HepG2 (cell line): ENCODE results near the gene CAVIN3. TPM values are rescaled to one million over a fixed set of nuclear protein-coding genes. Genes with fewer than 3 reads are reported as not detected.

ENCODE experiments used
- CENPBD1 ChIP-seq: sonication (generic); formaldehyde crosslinking; IDR thresholded peaks from 2 replicates; pipeline ENCODE4 v1.8.0; 2022; ENCODE audit warnings: missing genetic modification reagents, low read depth, mild to moderate bottlenecking, borderline replicate concordance
- FOXC1 ChIP-seq: sonication (generic); formaldehyde crosslinking; IDR thresholded peaks from 2 replicates; pipeline ENCODE4 v1.8.0; 2022; ENCODE audit warnings: mild to moderate bottlenecking, missing genetic modification reagents, borderline replicate concordance
- HMGXB4 ChIP-seq, 2 experiments: sonication (generic) in 1 of 2; formaldehyde crosslinking in 1 of 2; IDR thresholded peaks; 2 replicates each; pipeline versions ENCODE4 v1.4.0 to v1.6.1; 2018 to 2020; ENCODE audit warnings: missing genetic modification reagents in 2 of 2, borderline replicate concordance in 1 of 2, low read depth in 1 of 2, mild to moderate bottlenecking in 1 of 2, missing biosample characterization in 1 of 2
- IRF2 ChIP-seq: IDR thresholded peaks from 2 replicates; pipeline ENCODE4 v1.6.1; 2018; ENCODE audit warnings: missing genetic modification reagents, missing compliant biosample characterization
- KLF9 ChIP-seq: IDR thresholded peaks from 2 replicates; pipeline ENCODE4 v1.6.1; 2016; ENCODE audit warnings: low read depth
- NCOA1 ChIP-seq: sonication (generic); formaldehyde crosslinking; IDR thresholded peaks from 2 replicates; pipeline ENCODE4 v1.9.0; 2021; ENCODE audit warnings: missing genetic modification reagents
- RARA ChIP-seq: IDR thresholded peaks from 2 replicates; pipeline ENCODE4 v1.6.1; 2016; ENCODE audit warnings: missing genetic modification reagents, missing compliant biosample characterization
- ZNF235 ChIP-seq: sonication (generic); formaldehyde crosslinking; IDR thresholded peaks from 2 replicates; pipeline ENCODE4 v1.8.1; 2023; ENCODE audit warnings: mild to moderate bottlenecking, missing genetic modification reagents, borderline replicate concordance
- ZNF460 ChIP-seq: sonication (generic); formaldehyde crosslinking; IDR thresholded peaks from 2 replicates; pipeline ENCODE4 v1.5.1; 2020; ENCODE audit warnings: missing genetic modification reagents, mild to moderate bottlenecking, borderline replicate concordance
- polyA plus RNA-seq, 8 experiments: library from polyadenylated mRNA; depleted of rRNA in 3 of 8; stranded (reverse) in 7 of 8; unstranded in 1 of 8; fragments of >200 nt; fragmentation: Illumina TruSeq in 4 of 8; extraction: Trizol in 4 of 8; gene quantifications; 2 replicates each; pipeline versions ENCODE4 v1.2.1 to v1.2.3, GENCODE V29; 2011 to 2016; ENCODE audit warnings: low read depth in 4 of 8, missing spikeins in 1 of 8, mixed read lengths in 1 of 8; ENCODE audit not compliant: insufficient read depth in 1 of 8
- total RNA-seq, 5 experiments: library from RNA; depleted of rRNA; stranded (reverse); fragments of >200 nt; fragmentation: Illumina TruSeq; extraction: Trizol; gene quantifications; 2 replicates each; pipeline ENCODE4 v1.2.3, GENCODE V29; 2016; ENCODE audit warnings: low read depth in 1 of 5
- TF ChIP-seq, protein P1 (sequence below): sonication (generic); formaldehyde crosslinking; IDR thresholded peaks from 2 replicates; pipeline ENCODE4 v1.4.0; 2020; ENCODE audit warnings: missing genetic modification reagents, mild to moderate bottlenecking, borderline replicate concordance
- TF ChIP-seq, protein P2 (sequence below): IDR thresholded peaks from 2 replicates; pipeline ENCODE4 v1.6.1; 2016; ENCODE audit warnings: low read depth, borderline replicate concordance

The CAVIN3 gene
- total and polyA plus RNA-seq, 2 of the 13 experiments (the other 11 are each of a cell fraction or from before 2014, with no cell fraction given): not detected

DNA sequence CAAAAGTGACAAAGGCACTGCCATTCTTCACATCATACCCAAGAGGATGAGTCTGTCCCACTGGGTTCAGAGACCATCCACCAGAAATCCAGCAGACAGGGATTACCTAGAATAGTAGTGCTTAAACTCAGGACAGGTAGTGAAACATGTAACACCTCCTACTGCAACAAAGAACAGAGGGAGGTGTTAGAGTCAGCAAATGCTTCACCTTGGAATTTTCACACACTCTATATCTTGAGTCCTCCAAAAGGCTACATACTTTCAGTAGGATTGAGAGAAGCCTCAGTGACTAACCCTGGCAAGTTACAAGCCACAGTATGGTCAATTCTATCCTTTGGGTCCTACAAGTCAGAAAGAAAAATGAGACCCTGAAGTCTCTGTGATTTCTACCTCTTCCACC, 6.0 kb upstream of the CAVIN3 start (continued):
- TF ChIP-seq, protein P1, sequence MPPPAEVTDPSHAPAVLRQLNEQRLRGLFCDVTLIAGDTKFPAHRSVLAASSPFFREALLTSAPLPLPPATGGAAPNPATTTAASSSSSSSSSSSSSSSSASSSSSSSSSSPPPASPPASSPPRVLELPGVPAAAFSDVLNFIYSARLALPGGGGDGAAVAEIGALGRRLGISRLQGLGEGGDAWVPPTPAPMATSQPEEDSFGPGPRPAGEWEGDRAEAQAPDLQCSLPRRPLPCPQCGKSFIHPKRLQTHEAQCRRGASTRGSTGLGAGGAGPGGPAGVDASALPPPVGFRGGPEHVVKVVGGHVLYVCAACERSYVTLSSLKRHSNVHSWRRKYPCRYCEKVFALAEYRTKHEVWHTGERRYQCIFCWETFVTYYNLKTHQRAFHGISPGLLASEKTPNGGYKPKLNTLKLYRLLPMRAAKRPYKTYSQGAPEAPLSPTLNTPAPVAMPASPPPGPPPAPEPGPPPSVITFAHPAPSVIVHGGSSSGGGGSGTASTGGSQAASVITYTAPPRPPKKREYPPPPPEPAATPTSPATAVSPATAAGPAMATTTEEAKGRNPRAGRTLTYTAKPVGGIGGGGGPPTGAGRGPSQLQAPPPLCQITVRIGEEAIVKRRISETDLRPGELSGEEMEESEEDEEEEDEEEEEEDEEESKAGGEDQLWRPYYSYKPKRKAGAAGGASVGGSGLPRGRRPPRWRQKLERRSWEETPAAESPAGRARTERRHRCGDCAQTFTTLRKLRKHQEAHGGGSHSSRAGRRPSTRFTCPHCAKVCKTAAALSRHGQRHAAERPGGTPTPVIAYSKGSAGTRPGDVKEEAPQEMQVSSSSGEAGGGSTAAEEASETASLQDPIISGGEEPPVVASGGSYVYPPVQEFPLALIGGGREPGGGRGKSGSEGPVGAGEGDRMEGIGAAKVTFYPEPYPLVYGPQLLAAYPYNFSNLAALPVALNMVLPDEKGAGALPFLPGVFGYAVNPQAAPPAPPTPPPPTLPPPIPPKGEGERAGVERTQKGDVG (CRISPR knock-in tag): no peak
- TF ChIP-seq, protein P2, sequence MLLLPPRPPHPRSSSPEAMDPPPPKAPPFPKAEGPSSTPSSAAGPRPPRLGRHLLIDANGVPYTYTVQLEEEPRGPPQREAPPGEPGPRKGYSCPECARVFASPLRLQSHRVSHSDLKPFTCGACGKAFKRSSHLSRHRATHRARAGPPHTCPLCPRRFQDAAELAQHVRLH (CRISPR knock-in tag): no peak
- no peak for TF ChIP-seq RARA
- no peak for TF ChIP-seq ZNF460 (CRISPR knock-in tag)
- no peak for TF ChIP-seq IRF2 (CRISPR knock-in tag)
- no peak for TF ChIP-seq CENPBD1 (CRISPR knock-in tag)
- TF ChIP-seq NCOA1 (CRISPR knock-in tag): no peak
- no peak for TF ChIP-seq ZNF235 (CRISPR knock-in tag)
- no peak for TF ChIP-seq KLF9 (CRISPR knock-in tag)
- TF ChIP-seq FOXC1 (CRISPR knock-in tag): no peak
- TF ChIP-seq HMGXB4 (CRISPR knock-in tag; IDR thresholded peaks at IDR 0.05; ENCODE audit: borderline replicate concordance in 1 of 2, low read depth in 1 of 2): no peak
